ENCODE results near the gene CKLF.

DNA sequence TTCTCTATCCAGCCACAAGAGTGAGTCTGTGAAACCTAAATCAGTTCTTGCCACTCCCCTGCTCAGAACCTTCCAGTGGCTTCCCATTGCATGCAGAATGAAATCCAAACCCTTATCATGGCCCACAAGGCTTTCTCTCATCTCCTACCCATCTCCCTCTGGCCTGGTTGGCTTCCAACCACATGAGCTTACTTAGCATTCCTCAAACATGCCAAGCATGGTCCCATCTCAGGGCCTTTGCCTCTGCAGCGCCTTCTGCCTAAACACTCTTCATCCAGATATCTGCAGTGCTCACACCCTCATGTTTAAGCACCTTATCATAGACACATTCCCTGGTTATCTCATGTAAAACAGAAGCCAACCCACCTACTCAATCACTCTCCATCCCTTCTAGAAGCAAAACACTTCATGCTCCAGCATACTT lies 18.0 kb upstream of the CKLF start:
- TF ChIP-seq CTCF (IDR thresholded peaks at IDR 0.05) (no peak), POLR2A (IDR thresholded peaks at IDR 0.05) (no peak)
